Measurements from ENCODE around the gene PDE11A. TPM values are rescaled to one million over a fixed set of nuclear protein-coding genes. Genes with fewer than 3 reads are reported as not detected.

The PDE11A gene
- total RNA-seq, 1 donor, result under 0.01 TPM

DNA sequence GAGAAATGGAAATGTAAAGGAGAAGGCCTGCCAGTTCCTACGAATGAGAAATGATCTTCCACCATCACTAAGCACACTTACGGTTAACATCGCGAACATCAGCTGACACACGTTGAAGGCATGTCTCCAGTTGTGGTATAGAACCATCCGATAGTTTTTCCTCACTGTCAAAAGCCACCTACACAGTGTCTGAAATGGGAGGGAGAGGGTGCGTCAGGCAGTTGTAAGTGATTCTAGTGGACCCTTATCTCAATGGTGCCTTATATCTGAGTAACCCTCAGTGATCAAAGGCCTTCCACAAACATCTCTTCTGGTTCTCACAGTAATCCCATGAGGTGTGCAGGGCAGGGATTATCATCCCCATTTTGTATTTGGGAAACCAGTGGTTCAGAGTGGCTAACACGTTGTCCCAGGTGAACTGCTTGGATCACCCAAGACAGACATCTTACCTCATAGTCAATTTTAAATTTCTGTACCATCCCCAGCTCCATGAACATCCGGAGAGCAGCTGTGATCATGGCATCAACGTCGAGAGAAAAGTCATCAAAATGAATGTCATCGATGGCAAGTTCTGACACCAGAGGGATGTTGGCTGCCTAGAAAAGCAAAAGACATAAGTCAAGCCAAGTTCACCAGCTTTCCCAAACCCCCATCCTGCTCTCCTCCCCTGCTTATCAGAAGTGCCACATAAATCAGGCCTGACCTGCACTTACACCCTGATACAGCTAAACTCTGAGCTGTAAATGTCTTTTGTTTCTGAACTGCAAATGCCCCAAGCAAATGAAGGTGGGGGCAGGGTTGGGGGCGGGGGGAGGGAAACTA lies 344.8 kb downstream of the PDE11A start:
- Histone ChIP-seq H3K9me3 (ENCODE audit: low read depth, low read length) (no peaks in the 10 kb centered on the region), H3K27me3 (ENCODE audit: insufficient read depth, low read length) (no peaks in the 10 kb centered on the region), H3K4me1 (ENCODE audit: insufficient read depth, low read length) (no peaks in the 10 kb centered on the region), H3K4me3 (ENCODE audit: low read length) (no peak overlapping the region)

DNA sequence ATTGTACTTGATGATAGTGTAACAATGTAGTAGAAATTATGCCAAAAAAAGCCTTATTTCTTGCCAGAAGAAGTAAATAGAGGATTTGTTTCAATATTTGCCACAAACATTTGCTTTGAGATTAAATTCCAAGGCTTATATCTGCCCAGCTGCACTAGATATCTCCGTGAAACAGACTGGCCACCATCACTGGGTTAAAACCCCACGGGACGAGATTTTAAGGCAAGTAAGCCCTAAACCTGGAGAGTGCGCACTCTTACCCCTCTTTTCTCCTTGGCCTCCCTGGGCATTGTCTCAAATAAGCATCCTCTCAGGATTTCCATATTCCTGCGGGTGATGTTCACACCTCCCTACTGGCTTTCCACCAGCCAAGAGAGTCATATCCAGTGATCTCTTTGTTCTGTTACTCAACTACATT lies 345.6 kb downstream of the PDE11A start:
- H3K9me3 ChIP-seq (ENCODE audit: low read depth, low read length), result no peaks in the 10 kb centered on the region
- H3K4me1 ChIP-seq (ENCODE audit: insufficient read depth, low read length), result no peaks in the 10 kb centered on the region
- H3K27me3 ChIP-seq (ENCODE audit: insufficient read depth, low read length), result no peaks in the 10 kb centered on the region
- H3K4me3 ChIP-seq (ENCODE audit: low read length), result no peak overlapping the region

DNA sequence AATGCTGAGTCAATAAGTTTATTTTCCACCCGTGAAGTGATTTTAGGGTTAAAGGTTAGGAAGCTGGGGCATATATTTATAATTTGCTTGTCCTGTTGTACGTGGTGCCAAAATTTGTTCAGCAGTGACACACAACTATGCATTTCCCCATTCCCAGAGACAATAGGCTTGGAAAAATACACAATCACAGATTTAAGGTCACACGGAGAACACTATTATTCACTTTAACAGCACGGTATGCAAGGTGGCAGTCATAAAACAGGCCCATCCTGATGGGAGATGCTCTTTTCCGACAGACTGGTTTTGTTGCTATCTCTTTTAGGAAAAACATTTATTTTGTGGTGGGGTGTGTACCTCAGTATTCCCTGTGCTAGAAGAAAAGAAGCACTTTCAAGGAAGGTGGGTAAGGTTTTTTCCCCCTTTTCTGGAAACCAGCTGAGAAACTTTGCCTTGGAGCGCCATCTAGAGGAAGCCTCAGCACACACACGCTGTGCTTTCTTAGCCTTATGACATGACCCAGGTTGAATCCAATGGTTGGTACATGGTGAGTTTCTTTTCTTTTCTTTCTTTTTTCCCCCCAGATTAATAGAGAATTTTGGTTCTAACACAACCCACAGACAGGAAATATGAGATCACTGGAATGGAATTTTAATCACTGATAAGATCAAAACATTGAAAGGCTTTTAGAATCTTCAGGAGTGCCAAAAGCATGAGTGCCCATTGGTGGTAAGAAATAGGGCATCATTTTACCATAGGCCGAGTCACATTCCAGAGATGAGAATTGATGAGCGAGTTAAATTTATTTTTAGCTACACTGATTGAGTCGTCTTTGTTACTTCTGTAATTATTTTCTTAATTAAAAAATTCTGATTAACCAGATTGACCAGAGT lies 347.9 kb downstream of the PDE11A start:
- H3K9me3 ChIP-seq (ENCODE audit: low read depth, low read length), result no peaks in the 10 kb centered on the region
- H3K27me3 ChIP-seq (ENCODE audit: insufficient read depth, low read length), result no peaks in the 10 kb centered on the region
- H3K4me1 ChIP-seq (ENCODE audit: insufficient read depth, low read length), result no peaks in the 10 kb centered on the region
- H3K4me3 ChIP-seq (ENCODE audit: low read length), result no peak overlapping the region

DNA sequence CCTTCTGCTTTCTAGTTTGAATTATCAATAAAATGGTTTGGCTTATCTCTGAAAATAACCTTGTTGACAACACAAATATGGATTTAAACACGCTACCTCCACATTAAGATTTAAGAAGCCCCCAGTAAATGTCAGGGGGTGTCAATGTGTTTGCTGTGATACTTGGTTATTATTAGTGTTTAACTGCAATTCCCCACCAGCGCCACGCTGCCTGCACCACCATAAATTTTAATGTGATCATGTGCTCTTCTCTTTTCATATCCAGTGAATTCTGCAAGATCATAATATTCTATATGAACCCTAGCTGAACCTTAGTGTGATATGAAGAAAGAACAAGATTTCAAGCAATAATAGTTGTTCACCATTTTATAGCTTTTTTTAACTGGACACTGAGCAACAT lies 349.3 kb downstream of the PDE11A start:
- no peaks in the 10 kb centered on the region for H3K9me3 ChIP-seq (ENCODE audit: low read depth, low read length)
- no peaks in the 10 kb centered on the region for H3K27me3 ChIP-seq (ENCODE audit: insufficient read depth, low read length)
- H3K4me1 ChIP-seq (ENCODE audit: insufficient read depth, low read length), result no peaks in the 10 kb centered on the region
- no peak overlapping the region for H3K4me3 ChIP-seq (ENCODE audit: low read length)

DNA sequence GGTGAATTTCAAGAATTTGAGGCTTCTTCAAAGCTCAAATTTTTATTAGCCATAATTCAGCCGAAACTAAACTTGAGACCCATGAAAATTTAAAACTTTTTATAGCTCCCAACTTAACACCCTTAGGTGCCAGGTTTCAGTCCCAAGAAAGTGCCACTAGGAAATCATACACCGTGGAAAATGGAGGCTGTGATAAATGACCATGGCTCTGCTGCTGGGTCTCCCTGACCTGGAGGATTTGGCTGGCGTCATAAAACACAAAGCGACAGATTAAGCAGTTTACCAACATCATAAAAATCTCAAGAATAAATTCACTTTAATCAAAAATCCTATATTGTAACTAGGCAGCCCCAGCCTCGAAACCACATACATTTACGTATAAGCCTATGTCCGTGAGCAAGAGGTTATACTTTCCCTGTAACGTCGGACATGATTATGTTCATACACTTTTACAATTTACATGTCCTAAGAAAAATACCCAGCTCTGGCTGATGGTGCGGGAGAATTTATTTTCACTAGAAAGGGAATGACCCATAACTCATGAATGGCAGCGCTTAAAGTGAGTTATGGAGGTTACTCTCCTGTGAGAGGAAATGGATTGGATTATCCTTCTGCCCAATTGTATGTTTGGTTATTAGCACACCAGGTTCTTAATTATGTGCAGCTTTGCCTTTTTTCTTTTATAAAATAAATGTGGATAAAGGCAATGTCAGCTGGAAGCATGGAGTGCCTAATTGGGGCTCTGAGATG lies 350.6 kb downstream of the PDE11A start:
- no peak overlapping the region for H3K4me3 ChIP-seq (ENCODE audit: low read length)
- no peaks in the 10 kb centered on the region for H3K27me3 ChIP-seq (ENCODE audit: insufficient read depth, low read length)
- H3K9me3 ChIP-seq (ENCODE audit: low read depth, low read length), result no peaks in the 10 kb centered on the region
- no peaks in the 10 kb centered on the region for H3K4me1 ChIP-seq (ENCODE audit: insufficient read depth, low read length)

DNA sequence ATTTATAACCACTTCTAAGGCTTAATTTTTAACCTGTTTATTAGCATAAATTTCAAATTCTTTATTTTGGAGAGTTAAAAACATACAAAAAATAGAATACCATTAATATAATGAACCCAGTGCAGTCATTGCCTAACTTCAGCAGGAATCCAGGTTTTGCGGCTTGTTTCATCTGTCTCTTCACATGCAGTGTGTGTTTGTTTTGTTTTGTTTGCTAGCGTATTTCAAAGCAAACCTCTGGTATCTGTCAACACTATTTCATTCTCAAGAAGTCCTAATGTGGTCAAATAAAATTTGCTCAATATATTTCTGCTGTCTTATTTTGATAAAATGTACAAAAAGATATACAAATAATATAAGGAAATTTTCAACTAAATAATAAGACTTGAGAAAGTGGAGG lies 351.5 kb downstream of the PDE11A start:
- H3K27me3 ChIP-seq (ENCODE audit: insufficient read depth, low read length), result no peaks in the 10 kb centered on the region
- no peaks in the 10 kb centered on the region for H3K9me3 ChIP-seq (ENCODE audit: low read depth, low read length)
- H3K4me3 ChIP-seq (ENCODE audit: low read length), result no peak overlapping the region
- H3K4me1 ChIP-seq (ENCODE audit: insufficient read depth, low read length), result no peaks in the 10 kb centered on the region

DNA sequence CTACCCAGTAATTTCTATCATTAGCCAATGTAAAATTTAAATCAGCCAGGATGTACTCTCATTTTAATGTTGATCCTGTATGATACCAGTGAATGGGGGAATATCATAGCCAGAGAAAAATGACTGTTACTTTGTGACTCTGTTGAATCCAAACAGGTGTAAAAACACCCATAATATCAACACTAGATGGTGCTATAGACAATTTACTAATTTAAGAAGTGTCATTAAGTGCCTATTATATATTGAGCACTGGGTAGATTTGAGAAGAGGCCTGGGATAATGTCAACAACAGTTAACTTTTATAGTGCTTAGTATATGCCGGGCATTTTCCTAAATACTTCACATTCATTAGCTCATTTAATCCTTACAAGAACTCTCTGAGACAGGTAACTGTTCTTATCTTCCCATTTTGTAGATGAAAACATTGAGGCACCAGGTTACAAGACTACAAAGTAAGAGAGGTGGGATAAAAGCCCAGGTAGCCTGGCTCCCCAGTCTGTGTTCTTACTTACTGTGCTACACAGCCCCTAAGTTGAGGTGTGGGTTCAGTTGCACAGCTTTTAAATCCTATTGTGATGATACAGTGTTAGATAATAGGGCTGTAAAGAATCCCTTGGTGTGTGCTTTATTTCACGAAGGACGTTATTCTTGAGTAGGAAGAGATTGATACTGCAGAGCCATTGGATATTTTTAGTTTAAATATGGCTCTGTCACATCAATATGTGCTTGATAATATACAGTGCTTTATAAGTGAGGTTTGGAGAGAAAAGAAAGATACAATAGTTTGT lies 354.6 kb downstream of the PDE11A start:
- H3K27me3 ChIP-seq (ENCODE audit: insufficient read depth, low read length), result no peaks in the 10 kb centered on the region
- H3K4me3 ChIP-seq (ENCODE audit: low read length), result no peak overlapping the region
- H3K9me3 ChIP-seq (ENCODE audit: low read depth, low read length), result no peaks in the 10 kb centered on the region
- H3K4me1 ChIP-seq (ENCODE audit: insufficient read depth, low read length), result no peaks in the 10 kb centered on the region

DNA sequence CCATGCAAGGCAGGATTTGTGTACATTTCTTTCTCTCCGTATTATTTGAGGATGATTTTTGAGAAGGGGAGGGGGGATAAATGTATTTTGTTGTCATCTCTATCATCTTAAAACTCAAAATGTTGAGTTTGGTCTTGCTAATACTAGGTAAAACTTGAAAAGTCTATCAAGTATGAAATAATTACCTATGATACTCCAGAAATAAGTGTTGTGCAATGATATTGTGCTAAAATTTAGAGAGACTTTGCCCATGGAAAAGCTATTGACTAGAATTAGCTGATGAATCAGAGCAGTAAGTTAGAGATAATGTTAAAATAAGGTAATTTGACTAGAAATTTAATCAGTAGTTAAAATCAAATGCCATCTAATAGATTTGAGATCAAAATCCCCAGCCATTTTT lies 356.1 kb downstream of the PDE11A start:
- H3K9me3 ChIP-seq (ENCODE audit: low read depth, low read length), result no peaks in the 10 kb centered on the region
- H3K4me3 ChIP-seq (ENCODE audit: low read length), result no peak overlapping the region
- no peaks in the 10 kb centered on the region for H3K4me1 ChIP-seq (ENCODE audit: insufficient read depth, low read length)
- H3K27me3 ChIP-seq (ENCODE audit: insufficient read depth, low read length), result no peaks in the 10 kb centered on the region

DNA sequence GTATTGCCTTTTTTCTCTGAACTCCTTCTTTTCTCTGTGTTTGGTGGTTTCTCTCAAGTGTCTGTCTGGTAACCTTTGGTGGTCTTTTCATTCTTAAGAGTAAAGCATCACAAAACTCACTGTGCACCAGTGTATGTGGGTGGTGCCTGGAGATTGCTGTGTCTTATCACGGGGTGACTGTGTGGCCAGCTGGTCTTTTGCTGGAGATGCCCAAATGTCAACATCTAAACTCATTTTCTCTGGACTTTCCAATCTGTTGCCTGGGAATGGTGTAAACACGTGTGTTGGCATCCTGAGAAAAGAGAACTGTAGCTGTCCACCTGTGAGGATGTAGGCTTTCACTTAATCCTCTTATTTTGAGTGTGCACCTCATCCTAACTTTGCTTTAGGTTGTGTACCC lies 356.8 kb downstream of the PDE11A start:
- Histone ChIP-seq H3K9me3 (ENCODE audit: low read depth, low read length) (no peaks in the 10 kb centered on the region), H3K4me3 (ENCODE audit: low read length) (no peak overlapping the region), H3K4me1 (ENCODE audit: insufficient read depth, low read length) (no peaks in the 10 kb centered on the region), H3K27me3 (ENCODE audit: insufficient read depth, low read length) (no peaks in the 10 kb centered on the region)

DNA sequence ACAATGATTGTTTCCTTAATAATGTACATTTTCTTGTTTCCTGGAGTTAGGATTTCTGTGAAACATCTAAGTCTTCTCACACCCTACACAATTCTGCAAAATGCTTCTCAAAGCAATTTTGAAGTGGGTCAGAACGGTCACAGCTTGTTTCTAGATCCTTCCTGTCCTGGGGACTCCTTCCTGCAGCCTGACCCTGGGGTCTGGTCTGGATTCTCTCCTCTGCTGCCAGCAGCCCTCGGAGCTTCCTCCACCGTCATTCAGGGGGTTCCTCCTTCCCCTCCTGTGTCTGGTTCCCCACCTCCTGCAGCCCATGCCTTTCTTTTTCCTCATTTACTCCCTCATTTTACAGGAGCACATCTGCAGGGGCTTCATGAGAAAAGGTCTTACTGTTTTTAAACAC lies 357.9 kb downstream of the PDE11A start:
- H3K27me3 ChIP-seq (ENCODE audit: insufficient read depth, low read length), result no peaks in the 10 kb centered on the region
- H3K4me1 ChIP-seq (ENCODE audit: insufficient read depth, low read length), result no peaks in the 10 kb centered on the region
- no peak overlapping the region for H3K4me3 ChIP-seq (ENCODE audit: low read length)
- no peaks in the 10 kb centered on the region for H3K9me3 ChIP-seq (ENCODE audit: low read depth, low read length)

DNA sequence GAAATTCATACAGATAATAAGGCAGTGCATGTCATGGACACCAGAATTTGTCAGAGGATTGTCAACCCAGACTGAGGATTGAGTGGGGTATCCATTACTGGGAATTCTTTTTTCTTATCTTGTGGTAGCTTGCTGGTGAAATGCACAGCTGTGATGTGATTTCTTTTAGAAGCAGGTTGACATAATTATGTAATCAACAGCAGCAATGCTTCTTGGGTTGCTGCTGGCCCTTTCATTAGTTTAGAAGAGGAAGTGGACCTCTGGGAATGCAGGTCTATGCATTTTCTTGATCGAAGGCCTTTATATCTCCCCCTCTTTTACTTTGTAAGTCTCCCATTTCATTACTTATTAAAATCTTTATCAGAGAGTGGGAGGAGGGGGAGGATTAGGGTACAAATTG lies 360.1 kb downstream of the PDE11A start:
- H3K9me3 ChIP-seq (ENCODE audit: low read depth, low read length), result no peaks in the 10 kb centered on the region
- H3K4me3 ChIP-seq (ENCODE audit: low read length), result no peak overlapping the region
- H3K27me3 ChIP-seq (ENCODE audit: insufficient read depth, low read length), result peaks cover 3% of the 10 kb centered on the region
- H3K4me1 ChIP-seq (ENCODE audit: insufficient read depth, low read length), result no peaks in the 10 kb centered on the region

DNA sequence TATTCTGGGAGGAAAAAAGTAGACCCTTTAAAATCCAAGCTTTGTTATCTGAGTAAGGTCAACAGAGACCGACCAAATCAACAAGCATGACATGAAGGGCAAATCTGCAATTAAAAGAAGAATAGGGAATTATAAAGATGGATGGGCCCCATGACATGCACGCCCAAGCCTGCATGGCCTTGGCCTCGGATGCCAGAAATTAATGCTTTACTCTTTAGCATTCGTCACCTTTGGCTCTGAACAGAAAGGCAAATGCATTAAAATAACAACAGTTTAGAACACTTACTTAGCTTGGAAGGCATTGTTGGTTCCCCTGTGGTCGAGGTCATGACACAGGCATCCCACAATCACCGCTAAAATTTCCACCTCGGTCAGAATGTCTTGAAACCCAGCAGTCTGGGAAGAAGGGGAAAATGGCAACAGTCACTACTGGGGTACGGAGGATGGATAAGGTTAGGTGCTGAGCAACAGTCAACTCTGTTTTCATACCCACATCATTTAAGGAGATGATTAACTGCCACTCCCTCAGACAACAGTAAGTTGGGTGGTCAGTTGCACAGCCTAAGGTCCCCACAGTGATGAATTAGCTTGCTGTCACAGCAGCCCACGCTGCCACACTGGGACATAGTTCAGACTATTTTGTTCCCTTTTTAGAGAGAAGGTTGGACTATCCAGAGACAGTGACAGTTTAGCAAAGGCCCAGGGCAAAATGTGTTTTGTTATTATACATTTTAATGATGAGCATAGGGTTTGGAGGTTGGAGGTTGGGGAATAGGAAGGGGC lies 360.9 kb downstream of the PDE11A start:
- H3K9me3 ChIP-seq (ENCODE audit: low read depth, low read length), result no peaks in the 10 kb centered on the region
- H3K27me3 ChIP-seq (ENCODE audit: insufficient read depth, low read length), result peaks cover 3% of the 10 kb centered on the region
- H3K4me1 ChIP-seq (ENCODE audit: insufficient read depth, low read length), result no peaks in the 10 kb centered on the region
- no peak overlapping the region for H3K4me3 ChIP-seq (ENCODE audit: low read length)

DNA sequence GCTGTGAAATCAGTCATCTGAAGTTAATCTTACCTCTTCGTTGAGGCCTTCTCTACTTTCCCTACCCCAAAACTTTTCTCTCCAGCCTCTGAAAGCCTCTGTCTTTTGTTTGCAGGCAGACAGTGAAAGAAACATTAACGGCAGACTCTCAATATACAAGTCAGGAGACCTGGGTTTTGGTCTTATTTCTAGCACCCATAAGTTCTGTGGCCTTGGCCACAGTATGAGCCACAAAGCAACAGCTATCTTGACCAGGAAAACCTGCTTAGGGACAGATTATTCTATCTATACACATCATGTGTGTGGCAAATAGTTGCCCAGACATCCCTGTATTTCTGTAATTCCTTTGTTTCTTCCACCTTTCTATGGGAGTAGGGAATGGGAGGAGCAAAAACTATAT lies 361.7 kb downstream of the PDE11A start:
- no peaks in the 10 kb centered on the region for H3K4me1 ChIP-seq (ENCODE audit: insufficient read depth, low read length)
- peaks cover 3% of the 10 kb centered on the region for H3K27me3 ChIP-seq (ENCODE audit: insufficient read depth, low read length)
- no peak overlapping the region for H3K4me3 ChIP-seq (ENCODE audit: low read length)
- H3K9me3 ChIP-seq (ENCODE audit: low read depth, low read length), result no peaks in the 10 kb centered on the region

DNA sequence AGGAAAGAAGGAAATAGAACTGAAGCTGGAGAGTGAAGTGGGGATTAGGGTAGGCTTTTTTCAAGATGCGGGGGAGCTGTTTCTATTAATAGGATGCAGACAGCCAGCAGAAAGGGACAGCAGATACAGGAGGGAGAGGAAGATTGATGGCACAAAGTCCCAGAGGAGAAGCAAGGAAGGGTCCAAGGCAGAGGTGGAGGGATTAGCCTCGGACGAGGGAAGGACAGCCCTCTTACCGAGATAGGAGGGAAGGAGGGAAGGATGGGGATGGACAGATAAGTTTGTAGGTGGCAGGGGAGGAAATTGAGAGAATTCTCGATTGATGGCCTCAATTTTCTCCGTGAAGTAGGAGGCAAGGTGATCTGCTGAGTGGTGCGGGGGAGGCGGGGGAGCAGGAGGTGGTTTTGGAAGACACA lies 362.6 kb downstream of the PDE11A start:
- peaks cover 5% of the 10 kb centered on the region for H3K27me3 ChIP-seq (ENCODE audit: insufficient read depth, low read length)
- no peak overlapping the region for H3K4me3 ChIP-seq (ENCODE audit: low read length)
- no peaks in the 10 kb centered on the region for H3K9me3 ChIP-seq (ENCODE audit: low read depth, low read length)
- H3K4me1 ChIP-seq (ENCODE audit: insufficient read depth, low read length), result no peaks in the 10 kb centered on the region
